Activated CD4-positive, alpha-beta T cell treated with anti-CD3 and anti-CD28 coated beads, Interleukin-2, Interleukin-4, amounts not matched to agents 100 ng/mL and 50 ng/mL, durations not matched to agents 16 hours and 8 hours (primary cell): ENCODE data around the gene VPS18.

Experiments used
- DNase-seq: peaks from one replicate; pipeline ENCODE4 v3.0.0-alpha.2; 2020; ENCODE audit warnings: low spot score

Gene VPS18

DNA sequence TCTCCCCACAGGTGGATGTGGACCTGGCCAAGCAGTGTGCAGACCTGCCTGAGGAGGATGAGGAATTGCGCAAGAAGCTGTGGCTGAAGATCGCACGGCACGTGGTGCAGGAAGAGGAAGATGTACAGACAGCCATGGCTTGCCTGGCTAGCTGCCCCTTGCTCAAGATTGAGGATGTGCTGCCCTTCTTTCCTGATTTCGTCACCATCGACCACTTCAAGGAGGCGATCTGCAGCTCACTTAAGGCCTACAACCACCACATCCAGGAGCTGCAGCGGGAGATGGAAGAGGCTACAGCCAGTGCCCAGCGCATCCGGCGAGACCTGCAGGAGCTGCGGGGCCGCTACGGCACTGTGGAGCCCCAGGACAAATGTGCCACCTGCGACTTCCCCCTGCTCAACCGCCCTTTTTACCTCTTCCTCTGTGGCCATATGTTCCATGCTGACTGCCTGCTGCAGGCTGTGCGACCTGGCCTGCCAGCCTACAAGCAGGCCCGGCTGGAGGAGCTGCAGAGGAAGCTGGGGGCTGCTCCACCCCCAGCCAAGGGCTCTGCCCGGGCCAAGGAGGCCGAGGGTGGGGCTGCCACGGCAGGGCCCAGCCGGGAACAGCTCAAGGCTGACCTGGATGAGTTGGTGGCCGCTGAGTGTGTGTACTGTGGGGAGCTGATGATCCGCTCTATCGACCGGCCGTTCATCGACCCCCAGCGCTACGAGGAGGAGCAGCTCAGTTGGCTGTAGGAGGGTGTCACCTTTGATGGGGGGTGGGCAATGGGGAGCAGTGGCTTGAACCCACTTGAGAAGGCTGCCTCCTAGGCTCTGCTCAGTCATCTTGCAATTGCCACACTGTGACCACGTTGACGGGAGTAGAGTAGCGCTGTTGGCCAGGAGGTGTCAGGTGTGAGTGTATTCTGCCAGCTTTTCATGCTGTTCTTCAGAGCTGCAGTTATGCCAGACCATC, 8.6 kb downstream of the VPS18 start:
- no peak for DNase-seq

DNA sequence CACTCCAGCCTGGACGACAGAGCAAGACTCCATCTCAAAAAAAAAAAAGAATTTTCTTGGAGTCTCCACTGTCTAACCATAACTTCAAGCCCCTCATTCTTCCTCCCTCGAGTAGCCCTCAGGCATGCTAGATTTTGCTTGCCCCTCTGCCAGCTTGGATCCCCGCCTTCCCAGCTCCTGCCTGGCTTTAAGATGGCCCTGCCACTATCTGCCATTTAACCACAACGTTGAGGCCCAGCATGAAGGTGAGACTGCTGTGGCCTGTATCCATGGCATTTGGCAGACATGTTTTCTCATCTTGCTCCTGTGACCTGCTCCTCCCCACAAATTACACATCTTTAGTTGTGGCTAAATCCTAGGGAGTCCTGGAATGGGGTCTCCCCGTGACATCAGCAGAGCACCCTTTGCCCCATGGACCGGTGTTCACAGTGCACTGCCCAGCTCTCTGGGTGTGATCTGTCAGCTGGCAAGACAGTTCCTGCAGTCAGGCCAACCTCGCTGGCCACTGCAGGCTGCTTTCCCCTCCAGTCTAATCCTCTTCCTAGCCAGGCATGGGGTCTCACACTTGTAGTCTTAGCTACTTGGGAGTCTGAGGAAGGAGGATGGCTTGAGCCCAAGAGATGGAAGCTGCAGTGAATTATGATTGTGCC, 10.4 kb downstream of the VPS18 start:
- DNase-seq: no peak

DNA sequence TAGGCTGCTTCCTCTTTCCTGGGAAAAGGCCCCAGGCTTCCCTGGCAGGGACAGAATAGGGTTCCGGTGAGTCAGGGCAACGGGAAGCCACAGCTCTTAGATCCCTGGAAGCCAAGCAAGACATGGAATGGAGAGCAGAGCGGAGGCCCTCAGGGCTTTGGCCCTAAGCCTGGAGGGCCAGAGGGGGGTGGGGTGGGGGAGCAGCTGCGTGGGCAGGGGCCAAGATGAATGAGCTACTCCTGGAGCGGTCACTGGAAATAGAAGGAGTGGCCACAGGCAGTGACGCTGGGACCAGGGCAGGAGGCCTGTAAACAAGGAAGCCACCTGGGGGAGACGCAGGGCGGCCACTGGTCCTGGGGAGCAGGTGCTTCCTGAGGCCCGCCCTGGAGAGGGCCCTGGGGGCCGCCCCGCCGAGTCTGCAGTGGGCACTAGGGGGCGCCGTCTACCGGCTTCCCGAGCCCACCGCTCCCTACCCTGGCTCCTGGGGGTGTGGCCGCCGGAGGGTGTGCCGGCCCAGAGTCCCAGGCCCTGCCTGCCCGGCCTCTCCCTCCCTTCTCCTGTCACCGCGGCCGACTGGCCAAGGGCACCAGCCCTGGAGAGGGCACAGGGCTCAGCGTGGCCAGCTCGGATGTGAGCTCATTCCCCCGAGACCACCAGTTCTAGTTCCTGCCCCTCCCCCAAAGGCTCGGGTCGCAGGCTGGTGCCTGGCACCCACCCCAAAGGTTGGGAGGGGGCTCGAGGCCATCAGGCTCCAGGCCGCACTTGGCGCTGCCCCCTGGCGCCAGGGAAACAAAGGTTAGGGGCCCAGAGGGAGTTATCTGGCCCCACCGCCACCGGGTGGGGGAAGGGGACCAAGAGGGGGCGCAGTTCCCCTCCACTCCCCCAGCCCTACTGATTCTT, 12.1 kb downstream of the VPS18 start:
- peak; percentile 74 for DNase-seq

DNA sequence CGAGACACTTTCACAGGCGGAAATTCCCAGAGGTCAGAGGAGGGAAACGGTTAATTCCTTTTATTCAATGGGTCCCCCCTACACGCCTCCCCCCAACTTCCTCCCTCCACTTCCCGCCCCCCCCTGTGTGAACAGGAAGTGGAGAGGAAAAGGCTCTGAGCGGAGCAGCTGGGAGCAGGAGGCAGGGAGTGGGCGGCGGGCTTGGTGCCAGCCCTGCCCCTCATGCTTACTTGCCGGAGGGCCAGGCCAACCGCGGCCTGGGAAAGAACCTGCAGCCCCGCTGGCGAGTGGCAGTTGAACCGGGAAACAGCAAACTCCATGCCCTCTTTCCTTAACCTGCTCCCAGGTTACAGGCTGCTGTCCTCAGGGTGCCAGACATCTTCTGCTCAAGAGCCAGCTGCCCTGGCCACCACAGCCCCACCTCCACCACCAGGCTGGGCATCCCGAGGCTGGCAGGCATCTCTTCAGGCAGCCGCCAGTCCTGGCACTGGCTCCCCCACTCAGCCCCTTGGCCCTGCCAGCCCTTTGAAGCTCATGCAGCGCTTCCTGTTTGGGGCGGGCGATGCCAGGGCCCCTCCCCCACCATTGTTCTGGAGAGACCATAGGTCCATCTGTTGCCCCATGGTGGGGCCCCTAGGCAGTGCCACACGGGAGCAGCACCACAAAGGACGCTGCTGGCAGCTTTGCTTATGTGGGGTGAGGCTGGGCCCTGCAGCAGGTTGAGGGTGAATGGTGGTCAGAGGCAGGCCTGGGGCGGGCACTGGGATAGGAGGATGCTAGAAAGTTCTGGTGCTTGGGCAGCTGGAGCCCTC, 12.9 kb downstream of the VPS18 start:
- peak; percentile 54 for DNase-seq

DNA sequence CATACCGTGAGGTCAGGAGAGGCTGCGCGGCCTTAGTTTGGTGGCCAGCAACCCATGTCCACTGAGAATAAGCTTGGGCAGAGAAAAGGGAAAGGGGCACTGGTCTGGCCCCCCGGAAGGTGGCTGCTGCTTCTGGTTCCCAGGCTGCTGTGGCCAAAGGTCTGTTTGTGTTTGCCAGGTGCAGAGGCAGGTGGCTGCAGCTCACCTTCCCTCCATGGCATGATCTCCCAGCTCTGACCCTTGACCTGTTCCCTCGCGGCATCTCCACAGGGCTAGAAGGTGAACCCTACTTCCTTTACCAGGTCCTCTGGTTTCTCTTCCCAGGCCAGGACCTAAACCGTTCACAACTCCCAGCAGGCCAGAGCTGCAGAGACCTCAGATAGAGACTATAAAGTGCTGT, 13.8 kb downstream of the VPS18 start:
- DNase-seq: no peak

DNA sequence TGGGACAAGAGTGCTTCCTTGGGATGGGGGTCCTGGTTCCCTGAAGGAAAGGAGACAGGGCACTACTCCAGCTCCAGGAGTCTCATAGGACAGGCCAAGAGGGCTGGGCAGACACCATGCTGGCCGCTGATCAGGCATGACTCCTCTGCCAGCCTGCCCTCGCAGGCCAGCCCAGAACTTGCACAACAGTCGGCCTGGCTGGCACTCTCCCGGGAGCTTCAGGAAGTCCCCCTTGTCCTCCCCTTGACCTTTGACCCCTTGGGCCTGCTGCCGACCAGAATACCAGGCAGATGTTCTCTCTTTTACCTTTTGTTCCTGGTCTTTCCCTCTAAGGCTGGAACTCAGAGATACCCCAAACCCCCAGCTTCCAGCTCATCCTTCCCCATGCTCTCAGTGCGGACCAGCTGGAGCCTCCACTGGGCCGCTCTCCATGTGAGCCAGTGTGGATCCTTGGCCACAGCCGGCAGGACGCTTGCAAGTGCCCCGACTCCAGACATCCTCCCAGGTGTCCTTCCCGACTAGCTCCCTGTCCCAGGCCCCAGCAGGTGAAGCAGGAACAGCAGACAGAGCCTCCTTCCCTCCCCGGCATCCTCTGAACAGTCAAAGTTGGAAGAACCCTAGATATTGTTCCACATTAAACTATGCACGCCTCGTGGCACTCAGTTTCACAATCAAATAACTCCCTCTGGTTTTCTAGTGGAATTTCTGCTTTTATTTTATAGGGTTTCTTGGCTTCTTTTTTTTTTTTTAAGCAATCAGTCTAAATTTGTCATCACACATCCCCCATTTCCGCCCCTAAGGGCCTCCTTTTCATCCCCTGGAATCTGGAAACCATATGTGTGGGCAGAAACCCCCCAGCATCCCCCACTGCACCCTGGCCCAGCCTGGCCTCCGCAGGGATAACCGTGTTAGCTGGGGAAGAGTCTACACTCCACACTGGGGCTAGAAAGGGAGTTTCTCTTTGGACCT, 15.7 kb downstream of the VPS18 start:
- no peak for DNase-seq

DNA sequence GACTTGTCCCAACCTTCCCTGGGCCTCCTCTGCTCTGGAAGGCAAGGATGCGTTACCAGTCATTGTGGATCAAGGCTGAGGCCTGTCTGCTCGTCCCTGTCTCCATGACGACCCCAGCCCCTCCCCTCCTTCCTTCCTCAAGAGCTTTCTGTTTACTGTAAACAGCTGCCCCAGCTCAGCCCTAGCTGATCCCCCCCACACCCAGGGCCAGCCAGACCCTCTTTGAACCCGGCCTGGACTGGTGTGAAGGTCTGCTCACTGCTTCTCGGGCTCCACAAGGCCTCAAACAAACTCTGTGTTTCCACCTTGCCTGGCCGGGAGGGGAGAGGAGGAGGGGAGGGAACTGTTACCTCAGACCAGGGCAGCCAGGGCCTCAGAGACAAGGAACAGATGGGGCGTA, 16.9 kb downstream of the VPS18 start:
- no peak for DNase-seq

DNA sequence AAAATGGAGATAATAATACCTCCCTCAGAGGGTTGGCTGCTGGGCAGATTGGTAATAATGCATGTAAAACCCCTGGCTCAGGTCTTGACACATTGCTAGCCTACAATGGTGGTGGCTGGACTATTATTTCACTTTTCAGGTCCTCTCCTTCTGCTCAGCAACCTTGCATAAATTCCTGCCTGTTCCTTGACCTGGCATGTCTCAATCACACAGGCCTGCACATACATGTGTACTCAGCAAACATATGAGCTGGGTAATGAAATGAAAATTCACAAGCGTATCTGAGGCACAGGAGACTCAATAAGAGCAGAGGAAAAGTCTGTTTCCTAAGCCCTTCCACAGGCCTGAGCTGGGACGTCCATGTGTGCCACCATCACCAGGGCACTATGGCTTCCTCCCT, 17.4 kb downstream of the VPS18 start:
- DNase-seq: no peak

DNA sequence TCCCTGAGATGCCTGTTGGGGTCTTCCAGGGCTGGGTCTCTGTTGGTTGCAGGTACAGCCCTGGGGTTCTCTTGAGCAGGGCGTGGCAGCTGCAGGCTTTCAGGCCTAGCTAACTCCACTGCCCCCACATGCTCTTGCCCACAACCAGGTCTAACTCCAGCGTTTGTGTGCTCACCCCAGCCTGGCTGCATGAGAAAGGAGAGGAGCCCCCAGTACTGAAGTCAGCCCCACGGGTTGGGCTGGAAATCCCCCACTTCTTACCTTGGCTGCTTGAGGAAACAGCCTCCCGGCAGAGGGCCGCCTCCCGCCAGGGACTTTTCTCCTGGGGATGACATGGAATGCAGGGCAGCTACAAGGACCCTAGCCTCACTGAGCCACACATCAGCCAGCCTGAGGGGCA, 18.2 kb downstream of the VPS18 start:
- no peak for DNase-seq

DNA sequence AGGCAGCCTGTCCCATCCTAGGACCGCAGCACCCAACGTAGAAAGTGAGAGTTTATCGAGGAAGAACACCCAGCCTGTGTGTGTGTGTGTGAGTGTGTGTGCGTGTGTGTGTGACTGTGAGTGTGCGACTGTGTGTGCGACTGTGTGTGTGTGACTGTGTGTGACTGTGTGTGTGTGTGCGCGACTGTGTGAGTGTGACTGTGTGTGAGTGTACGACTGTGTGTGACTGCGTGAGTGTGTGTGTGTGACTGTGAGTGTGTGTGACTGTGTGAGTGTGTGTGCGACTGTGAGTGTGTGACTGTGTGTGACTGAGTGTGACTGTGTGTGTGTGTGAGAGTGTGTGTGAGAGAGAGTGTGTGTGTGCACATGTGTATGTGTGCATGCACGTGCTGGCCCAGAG, 19.8 kb downstream of the VPS18 start:
- no peak for DNase-seq

DNA sequence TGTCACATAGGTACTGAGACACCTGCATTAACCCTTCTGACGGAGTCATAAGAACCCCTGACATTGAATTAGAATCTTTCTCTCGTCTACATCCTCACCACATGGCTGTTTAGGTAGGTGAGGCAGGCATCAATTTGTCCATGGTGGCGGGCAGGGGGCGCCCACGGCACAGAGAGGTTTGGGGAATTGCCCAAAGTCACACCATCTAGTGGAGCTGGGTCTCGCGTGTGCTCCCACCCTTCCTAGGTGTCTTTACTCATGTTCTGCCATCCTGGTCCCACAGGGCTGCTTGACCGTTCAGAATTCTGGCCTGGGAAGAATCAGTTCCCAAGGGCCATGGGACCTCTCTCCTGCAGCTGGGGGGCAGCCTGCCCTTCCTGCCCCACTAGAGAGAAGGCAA, 20.2 kb downstream of the VPS18 start:
- no peak for DNase-seq

DNA sequence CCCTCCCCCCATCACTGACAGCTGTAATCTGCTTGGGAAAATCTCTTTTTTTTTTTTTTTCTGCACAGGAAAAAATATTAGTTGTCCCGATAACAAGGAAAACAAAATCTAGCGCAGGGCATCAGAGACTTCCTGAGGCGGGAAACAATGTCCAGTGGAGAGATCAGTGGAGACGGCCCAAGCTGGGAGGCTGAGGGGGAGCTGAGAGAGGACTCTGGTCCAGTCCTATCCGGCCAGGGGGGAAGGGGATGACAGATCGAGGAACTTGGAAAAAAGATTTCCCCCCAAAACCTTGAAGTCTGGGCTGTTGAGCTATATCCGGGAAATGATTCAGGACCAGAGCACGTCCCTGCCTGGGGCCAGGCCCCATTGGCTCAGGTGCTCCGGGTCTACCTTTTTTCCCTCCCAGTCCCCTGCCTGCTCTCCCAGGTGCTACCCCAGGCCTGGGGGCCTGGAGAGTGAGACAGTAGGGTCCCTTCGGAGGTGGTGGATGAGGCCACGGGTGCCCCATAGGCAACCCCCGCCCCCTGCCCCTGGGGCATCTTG, 20.9 kb downstream of the VPS18 start:
- no peak for DNase-seq

DNA sequence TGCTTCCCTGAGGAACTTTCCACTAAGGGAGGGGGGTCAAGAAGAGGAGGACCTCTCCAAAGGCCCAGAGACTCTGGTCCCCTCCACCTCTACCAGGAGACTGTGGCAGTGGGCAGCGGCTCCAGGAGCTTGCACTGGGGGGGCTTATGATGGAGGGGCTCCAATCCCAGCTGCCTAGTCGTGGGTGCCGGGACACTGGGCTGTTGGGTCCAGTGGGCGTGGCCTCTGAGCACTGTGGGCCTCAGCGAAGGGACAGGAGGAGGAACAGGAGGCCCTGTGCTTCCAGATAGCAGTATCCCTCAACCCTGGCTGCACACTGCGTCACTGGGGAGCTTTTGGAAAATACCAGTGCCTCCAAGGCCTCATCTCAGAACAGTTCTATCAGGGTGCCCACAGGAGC, 21.4 kb downstream of the VPS18 start:
- DNase-seq: no peak

DNA sequence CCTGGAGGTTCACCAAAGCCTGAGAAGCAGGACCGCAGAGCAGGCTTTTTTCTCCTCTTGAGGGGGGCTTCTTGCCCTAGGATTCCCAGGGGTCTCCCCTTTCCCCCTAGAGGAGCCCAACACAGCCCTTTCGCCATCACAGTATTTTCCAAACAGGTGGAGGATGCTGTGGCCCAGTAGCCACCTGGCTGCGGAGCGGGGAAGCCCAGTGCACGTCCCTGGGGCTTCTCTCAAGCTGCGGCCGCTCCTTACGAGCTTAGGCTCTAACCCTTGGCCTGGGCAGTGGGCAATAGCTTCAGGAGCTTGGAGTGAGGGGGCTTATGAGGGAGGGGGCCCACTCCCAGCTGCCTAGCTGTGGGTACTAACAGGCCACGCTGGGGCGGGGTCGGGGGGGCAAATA, 23.3 kb downstream of the VPS18 start:
- no peak for DNase-seq

DNA sequence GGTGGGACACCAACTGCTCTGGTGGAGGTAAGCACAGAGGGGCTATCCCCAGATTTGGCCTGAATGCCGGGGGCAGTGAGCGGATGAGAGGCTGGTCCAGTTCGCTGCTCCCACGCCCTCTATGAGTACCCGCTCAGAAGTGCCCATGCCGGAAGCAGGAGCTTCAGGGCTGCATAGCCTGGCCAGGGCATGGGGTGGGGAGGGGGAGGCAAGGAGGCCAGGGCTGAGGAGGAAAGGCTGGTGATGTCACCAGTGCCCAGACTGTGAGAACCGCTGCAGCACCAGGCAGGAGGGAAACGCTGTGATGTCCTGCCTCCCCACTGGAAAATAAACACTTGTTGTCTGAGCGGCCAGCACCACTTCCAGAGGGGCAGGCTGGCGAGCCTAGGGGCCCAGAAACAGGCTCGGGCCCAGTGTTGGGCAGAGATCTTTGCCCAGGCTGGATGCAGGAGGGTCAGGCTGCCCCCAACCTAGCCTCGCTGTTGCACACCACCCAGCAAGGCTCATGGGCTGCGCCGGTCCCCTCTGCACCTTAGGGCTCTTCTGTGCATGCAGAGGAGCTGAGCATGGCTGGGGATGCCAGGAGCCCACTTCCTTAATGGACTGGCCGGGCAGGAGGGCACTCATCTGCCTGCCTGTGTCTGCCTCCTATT, 24.0 kb downstream of the VPS18 start:
- no peak for DNase-seq

DNA sequence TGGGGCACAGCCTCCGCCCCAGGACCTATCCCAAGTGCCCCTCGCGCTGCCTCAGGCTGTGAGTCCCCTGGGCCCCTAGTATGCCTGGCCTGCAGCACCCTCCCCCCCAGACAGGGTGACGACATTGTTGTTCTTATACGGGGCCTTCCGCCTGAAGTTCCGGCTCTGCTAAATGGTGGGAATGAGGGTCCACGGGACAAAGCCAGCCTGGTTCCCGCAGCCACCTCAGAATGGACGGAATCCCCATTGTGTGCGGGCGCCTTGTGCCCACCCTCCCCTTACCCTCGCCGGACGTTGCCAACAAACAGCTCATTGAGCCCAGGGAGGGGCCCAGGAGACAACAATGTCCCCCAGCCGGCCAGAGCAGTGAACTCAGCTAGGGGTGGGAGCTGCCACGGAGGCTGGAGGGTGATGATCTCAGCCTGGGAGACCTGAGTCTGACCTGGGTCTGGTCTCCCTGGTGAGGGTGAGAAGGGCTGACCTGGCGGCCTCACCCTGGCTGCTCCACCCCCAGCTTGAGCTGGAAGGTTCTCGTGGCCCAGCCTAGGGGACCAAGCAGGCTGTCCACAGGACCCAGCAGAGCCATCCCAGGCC, 24.6 kb downstream of the VPS18 start:
- no peak for DNase-seq

DNA sequence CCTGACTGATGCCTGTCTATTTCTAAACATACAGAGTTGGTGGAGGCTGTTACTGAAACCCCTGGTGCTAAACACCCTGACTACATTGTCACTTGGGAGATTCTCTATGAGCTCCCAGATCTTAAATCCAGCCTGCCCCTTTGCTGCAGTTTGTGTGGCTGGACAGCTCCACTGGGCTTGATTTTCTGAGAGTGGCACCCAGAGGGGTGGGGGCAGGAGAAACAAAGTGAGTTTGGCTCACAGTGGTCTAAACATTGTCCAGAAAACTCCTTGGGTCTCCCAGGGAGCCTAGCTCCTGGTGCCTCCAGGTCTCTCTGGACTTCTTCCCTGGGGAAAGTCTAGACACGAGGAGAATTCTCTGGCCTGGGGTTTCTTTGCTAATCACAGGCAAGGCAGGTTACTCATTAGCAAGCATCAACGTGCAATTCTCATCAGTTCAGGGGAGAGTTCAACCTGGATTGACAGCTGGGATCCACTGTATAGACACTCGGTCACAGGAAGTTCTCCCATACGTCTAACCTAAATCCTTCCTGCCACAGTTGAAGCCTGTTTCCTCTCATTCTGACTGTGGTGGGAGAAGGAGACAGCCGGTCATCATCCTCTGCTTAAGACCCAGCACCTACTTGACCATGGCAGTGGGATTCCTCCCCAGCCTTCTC, 27.8 kb downstream of the VPS18 start:
- no peak for DNase-seq

DNA sequence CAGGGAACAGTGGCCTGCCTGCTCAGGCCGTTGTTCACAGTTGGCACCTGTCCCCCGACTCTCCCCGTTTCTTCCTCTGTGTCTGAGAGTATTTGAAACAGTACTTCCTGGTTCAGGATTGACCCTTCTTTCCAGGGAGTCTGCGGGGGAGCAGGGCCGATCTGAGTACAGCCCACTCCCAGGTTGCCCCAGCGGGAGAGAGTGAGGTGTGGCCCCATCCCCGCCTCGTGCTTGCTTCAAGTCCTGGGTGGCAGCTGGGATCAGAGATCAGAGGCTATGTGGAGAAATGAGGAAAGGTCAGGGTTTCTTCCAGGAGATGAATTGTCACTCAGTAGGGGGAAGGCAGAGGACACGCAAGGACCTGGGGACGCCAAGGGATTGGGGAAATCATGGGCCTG, 28.4 kb downstream of the VPS18 start:
- DNase-seq: no peak

DNA sequence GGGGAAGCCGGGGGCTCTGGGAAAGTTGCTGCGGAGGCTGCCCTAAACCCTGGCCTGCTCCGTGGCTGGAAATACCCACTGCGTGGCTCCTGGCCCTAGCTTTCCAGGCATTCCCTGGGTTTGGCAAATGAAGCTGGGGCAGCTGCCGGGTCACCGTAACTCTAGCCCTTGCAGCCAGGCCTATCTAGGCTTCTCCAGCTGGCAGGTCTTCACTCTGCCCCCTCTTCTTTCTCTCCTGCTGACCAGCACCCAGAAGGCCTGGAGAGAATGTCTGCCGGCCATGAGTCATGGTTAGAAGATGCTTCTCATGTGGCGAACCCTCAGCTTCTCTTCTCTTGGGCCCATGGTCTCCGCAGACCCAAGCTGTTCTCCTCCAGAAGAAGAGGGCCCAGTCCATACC, 29.3 kb downstream of the VPS18 start:
- DNase-seq: no peak
